Endothelial cell of umbilical vein (primary cell): Measurements from ENCODE around the gene CCDC121. TPM values are rescaled to one million over a fixed set of nuclear protein-coding genes. Genes with fewer than 3 reads are reported as not detected.

Source experiments
- BruUV-seq: library from RNA; stranded (reverse); fragments of 400-500 nt; replicated peaks from 2 replicates; lab custom pipeline; 2021; lab: Mats Ljungman, UMichigan
- CTCF ChIA-PET: fragments of 300-600, 350-600 bp; sonication (Branson Sonifier 250); formaldehyde crosslinking; loops from one replicate; lab custom pipeline; 2021; ENCODE audit warnings: antibody characterized with exemption, inconsistent platforms; lab: Charles Lee
- POLR2A ChIA-PET: fragments of 300-600, 350-600 bp; sonication (Branson Sonifier 250); formaldehyde crosslinking; loops from one replicate; lab custom pipeline; 2021; ENCODE audit warnings: antibody characterized with exemption, inconsistent platforms; lab: Charles Lee
- DNase-seq: peaks from one replicate; pipeline ENCODE4 v3.0.0-alpha.2; 2011; ENCODE audit warnings: low read depth, low spot score
- FAIRE-seq: peaks from 2 replicates; lab custom pipeline; 2011; peaks lifted over from hg19 to GRCh38; lab: Jason Lieb, UNC
- H2AFZ ChIP-seq: 2 replicates; pipeline ENCODE4 v1.6.0; 2012; ENCODE audit warnings: low read depth, low read length, control low read depth, inconsistent platforms
- H3K27ac ChIP-seq: 2 replicates; pipeline ENCODE4 v1.5.1; 2011; ENCODE audit warnings: low read depth, mild to moderate bottlenecking, control low read depth, low read length, moderate library complexity; ENCODE audit not compliant: insufficient read depth
- H3K27me3 ChIP-seq, 2 experiments: 2 replicates each; pipeline versions ENCODE4 v1.6.0 to v1.6.1; 2011; ENCODE audit warnings: low read length in 2 of 2, mixed read lengths in 1 of 2; ENCODE audit not compliant: control insufficient read depth in 2 of 2, insufficient read depth in 2 of 2
- H3K36me3 ChIP-seq, 2 experiments: 2 replicates in 1 of 2; 3 replicates in 1 of 2; pipeline ENCODE4 v1.5.1; 2011; ENCODE audit warnings: low read length in 2 of 2, mild to moderate bottlenecking in 1 of 2, moderate library complexity in 1 of 2; ENCODE audit not compliant: control insufficient read depth in 2 of 2, insufficient read depth in 2 of 2; ENCODE audit errors: extremely low read depth in 1 of 2
- H3K4me1 ChIP-seq: 3 replicates; pipeline ENCODE4 v1.5.1; 2011; ENCODE audit warnings: mild to moderate bottlenecking, low read length; ENCODE audit not compliant: control insufficient read depth, insufficient read depth; ENCODE audit errors: extremely low read depth
- H3K4me2 ChIP-seq: 2 replicates; pipeline ENCODE4 v1.6.1; 2011; ENCODE audit warnings: low read length, control low read depth, mixed read lengths; ENCODE audit not compliant: insufficient read depth
- H3K4me3 ChIP-seq, 3 experiments: fragments of 200-600 bp in 1 of 3; sonication (generic), shearing (Covaris generic) in 1 of 3; replicated peaks in 1 of 3; 2 replicates each; pipeline ENCODE4 v1.5.1; 2011 to 2016; ENCODE audit warnings: control low read depth in 3 of 3, low read length in 3 of 3, mild to moderate bottlenecking in 2 of 3, inconsistent platforms in 1 of 3, low read depth in 1 of 3, moderate library complexity in 1 of 3; ENCODE audit not compliant: insufficient read depth in 1 of 3
- H3K79me2 ChIP-seq: 2 replicates; pipeline ENCODE4 v1.6.0; 2012; ENCODE audit warnings: low read length, inconsistent platforms; ENCODE audit not compliant: control insufficient read depth, insufficient read depth
- H3K9ac ChIP-seq: replicated peaks from 2 replicates; pipeline ENCODE3; 2011; ENCODE audit warnings: low read length, control low read depth; ENCODE audit not compliant: insufficient read depth; ENCODE audit errors: extremely low read depth
- H3K9me1 ChIP-seq: replicated peaks from 3 replicates; pipeline ENCODE4 v1.6.0; 2011; ENCODE audit warnings: mild to moderate bottlenecking, low read length; ENCODE audit not compliant: control insufficient read depth, insufficient read depth; ENCODE audit errors: extremely low read depth
- H3K9me3 ChIP-seq: replicated peaks from 2 replicates; pipeline ENCODE4 v1.5.1; 2012; ENCODE audit warnings: low read length, inconsistent platforms; ENCODE audit not compliant: control insufficient read depth, insufficient read depth
- H4K20me1 ChIP-seq: replicated peaks from 2 replicates; pipeline ENCODE3; 2011; ENCODE audit warnings: mild to moderate bottlenecking, low read length; ENCODE audit not compliant: control insufficient read depth, insufficient read depth; ENCODE audit errors: extremely low read depth
- EZH2 ChIP-seq: IDR thresholded peaks from 2 replicates; pipeline ENCODE4 v1.6.1; 2012; ENCODE audit warnings: borderline replicate concordance, low read depth, mild to moderate bottlenecking, moderate library complexity, low read length, inconsistent platforms; ENCODE audit not compliant: severe bottlenecking
- FOS ChIP-seq: IDR thresholded peaks from 2 replicates; pipeline ENCODE4 v1.6.1; 2011; ENCODE audit warnings: mild to moderate bottlenecking, low read length, moderate library complexity, borderline replicate concordance; ENCODE audit not compliant: insufficient read depth
- GATA2 ChIP-seq: IDR thresholded peaks from 2 replicates; pipeline ENCODE4 v1.7.0; 2011; ENCODE audit warnings: low read depth, mild to moderate bottlenecking, moderate library complexity, mixed read lengths, low read length; ENCODE audit not compliant: insufficient read length, insufficient read depth
- JUN ChIP-seq: IDR thresholded peaks from 2 replicates; pipeline ENCODE4 v1.6.1; 2011; ENCODE audit warnings: borderline replicate concordance, low read depth; ENCODE audit not compliant: insufficient read length, insufficient read depth
- MYC ChIP-seq: IDR thresholded peaks from one replicate; pipeline ENCODE4 v1.6.1; 2011; ENCODE audit warnings: mild to moderate bottlenecking, low read depth, low read length
- POLR2A ChIP-seq: IDR thresholded peaks from 2 replicates; pipeline ENCODE4 v1.6.1; 2012; ENCODE audit warnings: low read depth, mild to moderate bottlenecking, control low read depth, low read length
- POLR2AphosphoS5 ChIP-seq: IDR thresholded peaks from 2 replicates; pipeline ENCODE4 v1.6.1; 2012; ENCODE audit warnings: low read depth, mild to moderate bottlenecking, control low read depth, low read length, moderate library complexity; ENCODE audit not compliant: insufficient read depth
- dilution Hi-C: fragments of 300-500 bp; cut with MboI; formaldehyde crosslinking; loops from one replicate; pipeline ENCODE4 v1.15.0; 2019; ENCODE audit warnings: low sequenced_read_pairs; ENCODE audit not compliant: extremely low pct_ligation_motif_present
- intact Hi-C: fragments of 100-400 bp; cut with micrococcal nuclease; formaldehyde crosslinking; loops from one replicate; pipeline ENCODE4 v1.10.0; 2022
- polyA plus RNA-seq, 4 experiments: library from polyadenylated mRNA; depleted of rRNA in 3 of 4; stranded (reverse) in 3 of 4; unstranded in 1 of 4; fragments of >200 nt; gene quantifications; 2 replicates each; pipeline versions ENCODE4 v1.2.1 to v1.2.3, GENCODE V29; 2011 to 2012; ENCODE audit warnings: missing spikeins in 1 of 4
- total RNA-seq: library from RNA; stranded (reverse); gene quantifications from 2 replicates; pipeline ENCODE4 v1.2.3, GENCODE V29; 2021
- TF ChIP-seq, protein P1 (sequence below): IDR thresholded peaks from 2 replicates; pipeline ENCODE4 v1.6.1; 2011; ENCODE audit not compliant: insufficient read depth, insufficient read length
- TF ChIP-seq, protein P2 (sequence below), 2 donors: IDR thresholded peaks; 1 replicate in 1 of 2; 2 replicates in 1 of 2; pipeline ENCODE4 v1.5.1; 2011; ENCODE audit warnings: low read length in 2 of 2, mild to moderate bottlenecking in 2 of 2, moderate library complexity in 2 of 2, control low read depth in 1 of 2, inconsistent platforms in 1 of 2, low read depth in 1 of 2; ENCODE audit not compliant: insufficient read depth in 1 of 2; ENCODE audit errors: extremely low read depth in 1 of 2

The CCDC121 gene
- total and polyA plus RNA-seq, 2 donors (not counting 3 experiments of a cell fraction or from before 2014, with no cell fraction given) = 0.92 to 3.3 TPM

DNA sequence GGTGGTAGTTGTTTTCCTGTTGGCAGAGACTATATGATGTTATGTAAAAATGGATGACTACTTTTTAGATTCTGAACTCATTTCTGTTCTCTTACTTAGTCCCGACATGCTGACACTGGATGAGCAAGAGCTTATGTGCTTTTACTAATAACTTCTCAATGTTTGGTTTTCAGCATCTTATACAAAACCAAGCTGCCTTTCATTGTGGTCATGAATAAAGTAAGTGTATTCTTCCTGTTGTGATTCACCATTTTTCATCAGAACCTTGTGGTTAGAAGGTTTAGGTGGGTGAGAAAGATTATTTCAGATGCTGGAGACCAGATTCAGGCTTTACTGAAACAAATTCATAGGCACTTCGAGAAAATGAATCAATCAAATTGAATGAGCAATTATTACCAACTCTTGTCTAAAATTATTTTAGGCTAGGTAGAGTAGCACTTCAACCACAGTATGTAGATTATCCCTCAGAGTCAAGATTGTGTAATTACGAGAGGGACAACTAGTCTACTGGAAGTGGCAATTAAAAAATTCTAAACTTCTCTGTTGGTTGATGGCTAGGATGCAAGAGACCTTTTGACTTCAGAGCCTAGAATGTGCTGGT is 9.3 kb upstream of the CCDC121 start:
- Histone ChIP-seq H3K79me2 (no peaks in the 10 kb centered on the region), H3K4me2 (no peak overlapping the region), H3K27me3 (no peaks in the 10 kb centered on the region), H3K4me3 (no peak overlapping the region), H4K20me1 (no peaks in the 10 kb centered on the region), H3K27ac (no peak overlapping the region), H3K4me1 (no peaks in the 10 kb centered on the region), H3K9me3 (no peaks in the 10 kb centered on the region), H2AFZ (no peak overlapping the region), H3K9ac (no peak overlapping the region), H3K36me3 (peaks cover 21 to 31% of the 10 kb centered on the region in 2 experiments), H3K9me1 (no peaks in the 10 kb centered on the region)
- FAIRE-seq (no peak), DNase-seq (no peak)
- intact Hi-C loops = no loop called here
- ChIA-PET POLR2A (no interaction called here), CTCF (interaction anchor here (1.4 to 1.6 kb wide), 2 partner anchors 9 to 17 kb away, joined by 3 read pairs; partner anchors contain the start of genes CCDC121 and GPN1)
- TF ChIP-seq GATA2 (no peak), MYC (no peak), EZH2 (no peak), POLR2A (no peak), JUN (no peak), POLR2AphosphoS5 (no peak), FOS (no peak)
- TF ChIP-seq, protein P1, sequence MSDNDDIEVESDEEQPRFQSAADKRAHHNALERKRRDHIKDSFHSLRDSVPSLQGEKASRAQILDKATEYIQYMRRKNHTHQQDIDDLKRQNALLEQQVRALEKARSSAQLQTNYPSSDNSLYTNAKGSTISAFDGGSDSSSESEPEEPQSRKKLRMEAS = no peak
- TF ChIP-seq, protein P2, sequence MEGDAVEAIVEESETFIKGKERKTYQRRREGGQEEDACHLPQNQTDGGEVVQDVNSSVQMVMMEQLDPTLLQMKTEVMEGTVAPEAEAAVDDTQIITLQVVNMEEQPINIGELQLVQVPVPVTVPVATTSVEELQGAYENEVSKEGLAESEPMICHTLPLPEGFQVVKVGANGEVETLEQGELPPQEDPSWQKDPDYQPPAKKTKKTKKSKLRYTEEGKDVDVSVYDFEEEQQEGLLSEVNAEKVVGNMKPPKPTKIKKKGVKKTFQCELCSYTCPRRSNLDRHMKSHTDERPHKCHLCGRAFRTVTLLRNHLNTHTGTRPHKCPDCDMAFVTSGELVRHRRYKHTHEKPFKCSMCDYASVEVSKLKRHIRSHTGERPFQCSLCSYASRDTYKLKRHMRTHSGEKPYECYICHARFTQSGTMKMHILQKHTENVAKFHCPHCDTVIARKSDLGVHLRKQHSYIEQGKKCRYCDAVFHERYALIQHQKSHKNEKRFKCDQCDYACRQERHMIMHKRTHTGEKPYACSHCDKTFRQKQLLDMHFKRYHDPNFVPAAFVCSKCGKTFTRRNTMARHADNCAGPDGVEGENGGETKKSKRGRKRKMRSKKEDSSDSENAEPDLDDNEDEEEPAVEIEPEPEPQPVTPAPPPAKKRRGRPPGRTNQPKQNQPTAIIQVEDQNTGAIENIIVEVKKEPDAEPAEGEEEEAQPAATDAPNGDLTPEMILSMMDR (IDR thresholded peaks at IDR 0.05; ENCODE audit: extremely low read depth in 1 of 2, insufficient read depth in 1 of 2, low read depth in 1 of 2, low read length in 2 of 2) = no peak
- BruUV-seq = no TSS peak
- dilution Hi-C loops = no loop called here
